Right cardiac atrium (tissue), 5 donors: ENCODE measurements around the gene TENT4B. TPM values are rescaled to one million over a fixed set of nuclear protein-coding genes. Genes with fewer than 3 reads are reported as not detected.

Experiments
- ATAC-seq, 2 donors: fragments of 200-7000 bp; cut with Tn5 transposase; one replicate each; pipeline versions ENCODE4 v1.8.0 to v1.9.1; 2020; ENCODE audit warnings: moderate library complexity in 2 of 2, mild to moderate bottlenecking in 1 of 2
- DNase-seq, 3 donors: peaks; one replicate each; pipeline ENCODE4 v3.0.0-alpha.2; 2020
- H3K27ac ChIP-seq: one replicate; pipeline ENCODE4 v1.5.1; 2013; ENCODE audit warnings: mild to moderate bottlenecking, low read length, control low read depth, moderate library complexity
- H3K27me3 ChIP-seq: one replicate; pipeline ENCODE4 v1.6.1; 2013; ENCODE audit not compliant: control insufficient read depth, insufficient read depth
- H3K4me1 ChIP-seq: one replicate; pipeline ENCODE4 v1.6.1; 2013; ENCODE audit warnings: low read length; ENCODE audit not compliant: control insufficient read depth, insufficient read depth
- H3K4me3 ChIP-seq: one replicate; pipeline ENCODE4 v1.5.1; 2013; ENCODE audit warnings: low read length, control low read depth
- H3K9me3 ChIP-seq: one replicate; pipeline ENCODE4 v1.6.1; 2013; ENCODE audit warnings: low read length; ENCODE audit not compliant: control insufficient read depth
- WGBS: extraction: QIAGEN DNeasy Blood & Tissue Kit; methylation state at CpG from one replicate; pipeline ENCODE4 v1.1.7; 2013; 5-methylcytosine and 5-hydroxymethylcytosine counted together
- intact Hi-C, 4 donors: fragments of 100-400 bp; cut with DNase I; formaldehyde crosslinking; loops; one replicate each; pipeline versions ENCODE4 v1.11.0 to v1.14.0; 2022 to 2023
- polyA plus RNA-seq: library from polyadenylated mRNA; stranded (reverse); fragments of 200-250 nt; gene quantifications from one replicate; pipeline ENCODE4 v1.2.3, GENCODE V29; 2013
- total RNA-seq, 4 donors: library from RNA; stranded (reverse); fragmentation: NEBNext Ultra II Directional; extraction: Animal tissue kit (Norgen Biotek cat#: 25700); gene quantifications; one replicate each; pipeline ENCODE4 v1.2.1, GENCODE V29; 2021
- donor health status: healthy with polysubstance abuse.
- donor health status: DM: no; HTN: yes; CAD: no.
- donor health status: DM: no; HTN: no; CAD: no.
- donor health status: DM: no; HTN: yes; CAD: no; lungs with severe emphysema.
- donor health status: DM: yes; HTN: yes; CAD: no.

The TENT4B gene
- total and polyA plus RNA-seq, 5 donors: 3.0 to 8.4 (median 6.7) TPM

DNA sequence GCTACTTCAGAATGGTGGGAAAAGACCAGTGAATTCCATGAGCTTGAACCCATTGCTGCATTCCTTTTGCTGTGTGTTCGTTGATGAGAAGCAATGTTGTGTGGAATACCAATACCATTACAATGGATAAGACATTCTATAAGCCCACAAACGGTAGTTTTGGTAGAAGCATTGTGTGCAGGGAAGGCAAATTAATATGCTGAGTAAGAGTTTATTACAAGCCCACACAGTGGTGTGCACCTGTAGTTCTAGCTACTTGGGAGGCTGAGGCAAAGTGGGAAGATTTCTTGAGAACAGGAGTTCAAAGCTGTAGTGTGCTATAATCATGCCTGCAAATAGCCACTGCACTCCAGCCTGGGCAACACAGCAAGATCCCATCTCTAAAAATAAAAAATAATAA lies 19.9 kb upstream of the TENT4B start:
- DNase-seq (no peak), ATAC-seq (no peak)
- Histone ChIP-seq H3K27ac (no peak overlapping the region), H3K4me1 (no peaks in the 10 kb centered on the region), H3K27me3 (no peaks in the 10 kb centered on the region), H3K4me3 (no peak overlapping the region), H3K9me3 (no peaks in the 10 kb centered on the region)
- 51% methylated on average over 2 of the region's 2 CpGs for WGBS
- intact Hi-C loops: no loop called here

DNA sequence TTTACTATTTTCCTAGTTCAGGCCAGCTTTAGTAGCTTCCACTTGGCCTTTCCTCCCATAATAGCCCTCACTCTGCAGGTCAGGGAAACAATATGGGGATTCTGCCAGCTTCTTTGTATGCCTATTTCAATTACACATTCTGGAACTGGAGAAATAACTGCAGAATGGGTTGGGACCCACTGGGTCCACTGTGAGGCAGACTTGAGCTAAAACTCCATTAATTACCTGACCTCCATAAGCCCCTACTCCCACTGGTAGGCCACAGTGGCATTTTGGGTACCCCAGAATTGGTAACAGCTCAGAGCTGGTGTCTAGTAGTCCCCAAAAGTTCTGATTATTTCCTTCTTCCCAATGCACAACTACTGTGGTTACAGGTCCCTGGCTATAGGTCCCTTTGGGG lies 16.7 kb upstream of the TENT4B start:
- Histone ChIP-seq H3K27me3 (no peaks in the 10 kb centered on the region), H3K27ac (no peak overlapping the region), H3K4me3 (no peak overlapping the region), H3K9me3 (no peaks in the 10 kb centered on the region), H3K4me1 (no peaks in the 10 kb centered on the region)
- no peak for DNase-seq
- no peak for ATAC-seq
- intact Hi-C loops: no loop called here

DNA sequence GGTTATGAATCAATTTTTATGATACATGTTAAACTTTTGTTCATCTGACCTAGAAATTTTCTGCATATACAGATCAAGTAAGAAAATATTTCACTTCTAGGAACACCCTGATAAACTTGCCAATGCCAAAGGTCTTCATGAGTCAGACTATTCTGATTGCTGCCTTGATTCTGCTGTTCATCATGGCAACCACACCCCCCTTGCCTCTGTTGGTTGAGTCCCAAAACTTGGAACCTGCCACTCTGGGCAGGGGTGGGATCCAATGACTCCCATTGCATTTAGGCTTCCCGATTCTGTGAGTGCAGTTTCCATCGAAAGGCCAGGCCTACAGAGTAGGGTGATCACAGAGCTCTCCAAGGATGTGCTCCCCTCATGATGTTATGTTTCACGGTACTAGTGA lies 15.8 kb upstream of the TENT4B start:
- DNase-seq (no peak), ATAC-seq (no peak)
- no peaks in the 10 kb centered on the region for H3K4me1 ChIP-seq
- no peaks in the 10 kb centered on the region for H3K9me3 ChIP-seq
- intact Hi-C loops: no loop called here
- no peak overlapping the region for H3K4me3 ChIP-seq
- H3K27me3 ChIP-seq: no peaks in the 10 kb centered on the region
- 97% methylated on average over 3 of the region's 3 CpGs for WGBS
- no peak overlapping the region for H3K27ac ChIP-seq

DNA sequence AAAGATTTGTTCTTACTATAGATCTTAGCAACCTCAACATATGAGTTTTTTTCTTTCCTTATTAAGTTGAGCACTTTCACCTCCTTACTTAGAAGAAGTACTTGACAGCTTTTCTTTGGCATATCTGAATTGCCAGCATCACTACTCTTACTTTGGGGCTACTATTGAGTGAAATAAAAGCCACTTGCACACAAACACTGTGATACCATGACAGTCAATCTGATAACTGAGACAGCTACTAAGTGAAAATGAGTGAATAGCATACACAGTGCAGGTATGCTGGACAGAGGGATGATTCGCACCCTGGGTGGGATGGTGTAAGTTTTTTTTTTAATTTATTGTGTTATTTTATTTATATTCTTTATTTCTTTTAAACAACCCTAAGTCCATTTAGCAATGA lies 13.5 kb upstream of the TENT4B start:
- 89% methylated on average over 1 of the region's 1 CpG for WGBS
- intact Hi-C loops: no loop called here
- DNase-seq (no peak), ATAC-seq (no peak)
- Histone ChIP-seq H3K27me3 (no peaks in the 10 kb centered on the region), H3K4me1 (no peaks in the 10 kb centered on the region), H3K4me3 (no peak overlapping the region), H3K27ac (no peak overlapping the region), H3K9me3 (no peaks in the 10 kb centered on the region)

DNA sequence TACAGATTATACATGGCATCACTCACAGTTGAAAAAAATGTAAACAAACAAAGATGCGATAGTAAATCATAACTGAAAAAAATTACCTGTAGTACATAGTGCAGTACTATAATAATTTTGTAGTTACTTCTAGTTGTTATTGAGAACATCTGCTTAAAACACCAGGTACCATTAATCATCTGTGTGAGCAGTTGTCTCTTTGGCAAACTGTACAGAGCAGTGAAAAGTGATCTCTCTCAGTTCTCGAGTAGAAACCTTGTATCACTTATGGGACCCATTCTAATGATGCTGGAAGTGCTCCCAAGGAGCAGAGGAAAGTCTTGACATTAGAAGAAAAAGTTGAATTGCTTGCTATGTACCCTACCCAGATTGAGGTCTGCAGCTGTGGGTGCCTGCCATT lies 8.9 kb upstream of the TENT4B start:
- no peaks in the 10 kb centered on the region for H3K4me1 ChIP-seq

DNA sequence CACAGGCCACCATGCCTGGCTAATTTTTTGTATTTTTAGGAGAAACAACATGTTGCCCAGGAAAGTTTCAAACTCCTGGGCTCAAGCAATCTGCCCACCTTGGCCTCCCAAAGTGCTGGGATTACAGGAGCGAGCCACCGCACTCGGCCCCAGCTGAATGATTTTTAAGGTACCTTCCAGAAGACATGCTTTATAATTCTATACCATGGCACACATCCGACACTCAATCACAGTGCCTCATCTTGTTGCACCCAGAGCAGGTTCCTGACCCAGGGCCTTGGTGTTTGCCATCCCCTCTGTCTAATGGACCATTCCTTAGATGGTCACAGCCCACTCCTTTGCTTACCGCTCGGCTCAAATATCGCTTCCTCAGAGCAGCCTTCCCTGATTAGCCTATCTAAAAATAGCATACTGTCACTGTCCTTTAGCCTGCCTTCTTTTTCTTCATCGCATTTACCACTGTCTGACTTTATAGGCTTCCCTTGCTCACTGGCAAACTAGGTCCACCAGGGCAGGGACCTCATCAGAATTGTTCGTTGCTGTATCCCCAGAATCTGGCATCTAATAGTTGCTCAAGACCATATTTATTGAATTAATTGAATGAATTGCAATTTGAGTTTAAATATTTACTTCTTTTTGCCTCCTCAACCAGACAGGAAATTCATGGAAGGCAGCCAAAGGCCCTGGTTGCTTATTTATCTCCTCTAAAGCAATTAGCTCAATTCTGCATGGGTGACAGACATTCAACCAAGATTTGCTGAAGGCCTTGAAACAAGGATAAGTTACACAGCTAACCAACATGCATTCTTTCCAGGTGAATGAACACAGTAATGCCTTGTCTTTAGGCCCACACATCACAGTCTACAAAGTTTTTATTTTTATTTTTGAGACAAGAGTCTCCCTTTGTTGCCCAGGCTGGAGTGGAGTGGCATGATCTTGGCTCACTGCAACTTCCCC lies 6.3 kb upstream of the TENT4B start:
- peak in 1 of 2 donors; percentile 23 for ATAC-seq
- intact Hi-C loops: no loop called here

More for the DNA sequence above, 8.9 kb upstream of the TENT4B start:
- DNase-seq (no peak), ATAC-seq (no peak)
- 72% methylated on average over 2 of the region's 2 CpGs for WGBS
- Histone ChIP-seq H3K9me3 (no peaks in the 10 kb centered on the region), H3K27me3 (no peaks in the 10 kb centered on the region), H3K4me3 (no peak overlapping the region), H3K27ac (no peak overlapping the region)
- intact Hi-C loops: no loop called here

DNA sequence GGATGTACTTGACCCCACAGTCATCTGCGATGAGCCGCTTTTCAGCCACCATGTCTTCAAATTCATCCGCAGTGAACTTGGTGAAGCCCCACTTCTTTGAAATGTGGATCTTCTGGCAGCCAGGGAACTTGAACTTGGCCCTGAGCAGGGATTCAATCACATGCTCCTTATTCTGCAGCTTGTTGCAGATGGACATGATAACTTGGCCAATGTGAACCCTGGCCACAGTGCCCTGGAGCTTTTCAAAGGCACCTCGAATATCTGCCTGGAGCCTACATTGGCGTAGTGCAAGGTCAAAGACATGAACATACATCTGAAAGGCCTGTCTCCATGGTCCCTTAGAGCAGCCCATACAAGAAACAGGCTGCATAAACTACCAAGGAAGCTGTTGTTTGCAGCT lies 1.8 kb upstream of the TENT4B start:
- Histone ChIP-seq H3K27me3 (no peaks in the 10 kb centered on the region), H3K9me3 (no peaks in the 10 kb centered on the region), H3K4me3 (no peak overlapping the region), H3K27ac (no peak overlapping the region), H3K4me1 (peaks cover 4% of the 10 kb centered on the region)
- WGBS: 94% methylated on average over 5 of the region's 5 CpGs
- ATAC-seq: no peak
- intact Hi-C loops: loop anchor here in 1 of 4 donors (10.0 kb wide), 1 partner anchor 53 kb away; no protein-coding TSS in a partner anchor
- no peak for DNase-seq

More for the DNA sequence above, 6.3 kb upstream of the TENT4B start:
- DNase-seq: no peak
- no peaks in the 10 kb centered on the region for H3K27me3 ChIP-seq
- no peaks in the 10 kb centered on the region for H3K9me3 ChIP-seq
- no peaks in the 10 kb centered on the region for H3K4me1 ChIP-seq
- no peak overlapping the region for H3K4me3 ChIP-seq
- 76% methylated on average over 9 of the region's 9 CpGs for WGBS
- H3K27ac ChIP-seq: no peak overlapping the region

DNA sequence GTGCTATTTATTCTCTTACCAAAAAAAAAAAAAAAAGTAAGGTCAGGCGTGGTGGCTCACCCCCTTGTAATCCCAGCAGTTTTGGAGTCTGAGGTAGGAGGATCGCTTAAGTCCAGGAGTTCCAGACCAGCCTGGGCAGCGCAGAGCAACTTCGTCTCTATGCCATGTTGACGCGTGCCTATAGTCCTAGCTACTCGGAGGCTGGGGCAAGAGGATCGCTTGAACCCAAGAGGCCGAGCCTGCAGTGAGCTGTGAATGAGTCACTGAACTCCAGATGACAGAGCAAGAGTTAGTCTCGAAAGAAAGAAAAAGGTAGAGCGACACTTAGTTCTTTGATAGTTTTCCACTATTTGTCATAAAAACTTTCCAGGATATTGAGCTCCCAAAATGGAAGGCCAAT lies 1.4 kb upstream of the TENT4B start:
- H3K27me3 ChIP-seq: no peaks in the 10 kb centered on the region
- no peak overlapping the region for H3K4me3 ChIP-seq
- WGBS: 94% methylated on average over 11 of the region's 11 CpGs
- no peaks in the 10 kb centered on the region for H3K9me3 ChIP-seq
- intact Hi-C loops: loop anchor here in 1 of 4 donors (10.0 kb wide), 1 partner anchor 53 kb away; no protein-coding TSS in a partner anchor
- H3K4me1 ChIP-seq: peaks cover 4% of the 10 kb centered on the region
- no peak overlapping the region for H3K27ac ChIP-seq
- DNase-seq: no peak
- no peak for ATAC-seq

DNA sequence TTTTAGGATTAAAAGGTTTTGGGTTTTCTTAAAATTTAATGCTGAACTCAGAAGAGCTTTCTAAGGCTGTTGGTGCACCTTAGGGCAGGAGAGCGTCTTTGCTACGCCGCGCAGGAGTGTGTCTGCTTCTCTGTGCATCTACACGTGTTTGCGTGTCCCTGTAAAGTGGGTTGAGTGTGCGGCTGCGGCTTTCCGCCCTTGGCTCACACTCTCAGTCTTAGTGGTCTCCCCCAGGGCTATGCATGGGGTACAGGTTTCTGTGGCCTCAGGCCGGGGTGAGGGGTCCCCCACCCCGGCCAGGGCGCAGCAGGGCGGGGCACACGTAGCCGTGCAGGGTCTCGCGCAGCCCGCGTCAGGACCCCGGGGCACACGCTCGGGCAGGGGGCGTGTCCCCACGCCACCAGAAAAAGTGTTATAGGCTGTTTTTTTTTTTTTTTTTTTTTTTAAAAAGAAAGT lies 727 bp upstream of the TENT4B start:
- H3K9me3 ChIP-seq: no peaks in the 10 kb centered on the region
- WGBS: under 1% methylated on average over 24 of the region's 24 CpGs
- peak overlapping the region; percentile 80 for H3K4me3 ChIP-seq
- H3K27ac ChIP-seq: peak overlapping the region; percentile 84
- DNase-seq: no peak
- H3K27me3 ChIP-seq: no peaks in the 10 kb centered on the region
- H3K4me1 ChIP-seq: peaks cover 4% of the 10 kb centered on the region
- ATAC-seq: peak; percentile 60 to 73
- intact Hi-C loops: loop anchor here in 1 of 4 donors (10.0 kb wide), 1 partner anchor 52 kb away; no protein-coding TSS in a partner anchor

DNA sequence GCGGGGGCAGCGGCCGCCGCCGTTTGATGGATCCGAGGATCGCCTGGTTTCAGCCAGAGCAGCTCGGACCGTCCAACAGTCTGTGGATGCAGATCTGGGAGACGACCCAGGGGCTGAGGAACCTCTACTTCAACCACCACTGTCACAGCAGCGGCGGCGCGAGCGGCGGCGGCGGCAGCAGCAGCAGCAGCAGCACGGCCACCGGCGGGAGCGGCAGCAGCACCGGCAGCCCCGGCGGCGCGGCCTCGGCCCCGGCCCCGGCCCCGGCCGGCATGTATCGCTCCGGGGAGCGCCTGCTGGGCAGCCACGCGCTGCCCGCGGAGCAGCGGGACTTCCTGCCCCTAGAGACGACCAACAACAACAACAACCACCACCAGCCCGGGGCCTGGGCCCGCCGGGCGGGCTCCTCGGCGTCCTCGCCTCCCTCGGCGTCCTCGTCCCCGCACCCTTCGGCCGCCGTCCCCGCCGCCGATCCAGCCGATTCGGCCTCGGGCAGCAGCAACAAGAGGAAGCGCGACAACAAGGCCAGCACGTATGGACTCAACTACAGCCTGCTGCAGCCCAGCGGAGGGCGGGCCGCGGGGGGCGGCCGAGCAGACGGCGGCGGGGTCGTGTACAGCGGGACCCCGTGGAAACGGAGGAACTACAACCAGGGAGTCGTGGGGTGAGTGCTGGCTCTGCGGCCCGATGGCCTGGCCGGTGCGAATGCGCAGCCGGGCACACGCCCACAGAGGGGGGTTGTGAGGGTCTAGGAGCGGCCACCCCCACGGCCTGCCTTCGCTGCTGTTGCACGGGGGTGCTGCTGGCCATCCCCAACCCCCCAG lies 702 bp downstream of the TENT4B start:
- Histone ChIP-seq H3K4me3 (peak overlapping the region; percentile 80), H3K4me1 (peaks cover 4% of the 10 kb centered on the region), H3K27ac (peak overlapping the region; percentile 90), H3K9me3 (no peaks in the 10 kb centered on the region), H3K27me3 (no peaks in the 10 kb centered on the region)
- peak; percentile 23 to 72 (median 60) for DNase-seq
- intact Hi-C loops: loop anchor here in 1 of 4 donors (10.0 kb wide), 1 partner anchor 51 kb away; no protein-coding TSS in a partner anchor
- WGBS: under 1% methylated on average over 89 of the region's 89 CpGs
- peak in 1 of 2 donors; percentile 23 for ATAC-seq
